HG02623 (cell line): ENCODE results near the gene STIMATE.

Experiments used
- ATAC-seq: cut with Tn5 transposase; IDR thresholded peaks from one replicate; pipeline ENCODE4 v1.9.1; 2021; ENCODE audit warnings: moderate library complexity; ENCODE audit not compliant: unreplicated experiment

Gene STIMATE

DNA sequence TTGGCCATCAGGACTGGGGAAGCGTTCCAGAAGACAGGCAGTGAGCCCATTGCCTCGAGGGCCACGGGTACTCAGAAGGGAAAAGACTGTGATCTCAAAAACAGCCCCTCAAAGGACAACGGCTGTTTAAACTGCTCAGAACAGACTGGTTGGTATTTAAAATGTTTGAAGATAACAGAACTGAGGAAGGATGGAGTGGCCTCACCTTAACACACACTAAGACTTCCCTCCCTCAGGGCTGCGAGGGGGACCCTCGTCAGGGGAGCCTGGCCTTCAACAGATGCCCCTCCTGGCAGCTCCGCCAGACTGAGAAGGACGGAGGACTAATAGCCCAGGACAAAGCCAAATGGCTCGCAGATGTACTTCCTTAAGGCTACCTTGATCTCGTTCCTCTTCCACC is 2.6 kb downstream of the STIMATE start:
- no peak for ATAC-seq

DNA sequence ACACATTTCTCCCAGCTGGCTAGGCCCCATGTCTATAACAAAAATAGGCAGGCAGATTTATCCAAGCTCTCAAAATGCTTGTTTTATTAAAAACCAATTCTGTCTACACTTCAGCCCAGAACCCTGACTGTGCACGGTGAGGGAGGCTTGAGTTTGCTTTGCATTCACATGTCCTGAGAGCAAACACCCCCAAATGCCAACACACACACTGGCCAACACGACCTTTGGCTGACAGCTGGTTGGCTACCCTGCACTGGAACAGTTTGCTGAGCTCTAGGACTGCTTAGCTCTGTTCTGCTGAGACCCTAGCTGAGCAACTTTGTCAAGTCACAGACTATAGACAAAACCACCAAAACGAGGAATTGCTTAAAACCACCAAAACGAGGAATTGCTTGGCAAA is 3.6 kb downstream of the STIMATE start:
- no peak for ATAC-seq

DNA sequence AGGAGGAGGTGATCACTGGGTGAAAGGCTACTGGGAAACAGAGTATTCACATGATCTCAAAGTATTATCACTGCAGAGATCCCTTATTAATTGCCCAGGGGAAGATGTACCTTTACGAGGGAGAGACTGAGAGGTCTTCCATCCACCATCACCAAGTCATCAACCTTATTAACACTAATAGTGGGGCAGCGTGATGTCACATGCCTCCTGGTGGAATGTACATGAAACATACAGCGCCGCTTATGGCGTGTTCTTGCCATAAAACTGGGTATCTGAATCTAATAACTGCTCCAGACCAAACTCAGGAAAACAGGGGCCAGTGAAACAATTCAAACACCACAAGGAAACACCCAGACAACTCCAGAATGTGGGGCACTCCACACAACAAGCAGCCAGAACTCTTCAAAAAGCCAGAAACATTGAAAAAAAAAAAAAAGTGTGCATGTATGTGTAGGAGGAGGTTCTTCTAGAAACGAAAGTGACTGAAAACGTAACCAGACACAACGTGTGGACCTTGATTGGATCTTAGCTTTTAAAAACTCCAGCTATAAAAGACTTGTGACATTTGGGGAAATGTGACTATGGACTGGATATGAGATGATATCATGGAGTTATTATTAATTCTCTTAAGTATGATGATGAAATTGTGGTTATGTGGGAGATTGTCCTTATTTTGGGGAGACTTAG is 4.6 kb downstream of the STIMATE start:
- no peak for ATAC-seq

DNA sequence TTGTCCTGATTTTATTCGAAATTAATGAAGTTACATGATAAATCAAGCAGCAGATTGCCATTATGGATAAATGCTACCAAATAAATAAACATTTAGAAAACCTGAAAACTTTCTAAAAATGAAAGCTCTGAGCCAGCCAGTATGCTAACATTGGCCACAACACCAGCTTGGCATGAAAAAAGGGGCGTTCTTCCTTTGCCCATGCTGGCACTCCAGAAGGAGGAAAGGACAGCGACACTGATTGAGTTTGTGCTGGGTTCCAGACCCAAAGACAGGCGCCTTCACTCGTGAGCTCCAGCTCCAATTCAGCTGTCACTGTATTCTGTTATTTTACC is 5.1 kb downstream of the STIMATE start:
- ATAC-seq = no peak

DNA sequence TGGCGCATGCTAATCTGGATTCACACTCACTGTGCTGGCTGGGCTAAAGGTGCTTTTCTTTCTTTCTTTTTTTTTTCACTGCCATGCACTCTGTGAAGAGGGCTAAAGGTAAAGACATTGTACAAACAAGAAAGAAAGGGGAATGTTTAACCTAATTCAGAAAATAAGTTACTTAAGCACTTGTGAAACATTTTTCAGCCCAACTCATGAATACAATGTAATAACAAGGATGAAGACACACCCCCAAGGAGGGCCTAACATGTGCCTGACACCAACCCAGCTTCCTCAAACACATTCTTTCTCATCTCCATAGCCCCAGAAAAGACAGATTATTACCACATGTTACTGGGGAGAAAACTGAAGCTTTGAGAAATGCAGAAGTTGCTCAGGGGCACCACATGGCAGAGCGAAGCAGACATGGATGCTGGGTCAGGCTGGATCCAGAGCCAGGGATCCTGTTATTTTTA is 5.7 kb downstream of the STIMATE start:
- no peak for ATAC-seq

DNA sequence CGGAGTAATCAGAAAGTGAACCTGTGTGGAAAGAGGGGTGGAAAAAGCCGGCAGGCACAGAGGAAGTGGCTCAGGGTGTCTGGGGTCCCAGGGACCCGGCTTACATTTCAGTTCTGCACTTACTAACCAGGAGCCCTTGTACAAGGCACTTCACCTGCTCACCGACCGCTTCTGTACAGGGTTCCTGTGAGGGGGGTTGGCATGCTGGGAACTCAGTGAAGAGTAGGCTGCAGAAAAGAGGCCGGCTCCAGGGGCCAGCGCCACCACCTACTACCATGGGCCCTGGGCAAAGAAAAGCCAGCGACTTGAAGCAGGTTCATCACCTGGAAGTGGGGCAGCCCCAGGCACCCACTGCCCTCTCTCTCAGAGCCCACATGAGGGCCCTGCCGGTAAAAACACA is 6.2 kb downstream of the STIMATE start:
- ATAC-seq = no peak

DNA sequence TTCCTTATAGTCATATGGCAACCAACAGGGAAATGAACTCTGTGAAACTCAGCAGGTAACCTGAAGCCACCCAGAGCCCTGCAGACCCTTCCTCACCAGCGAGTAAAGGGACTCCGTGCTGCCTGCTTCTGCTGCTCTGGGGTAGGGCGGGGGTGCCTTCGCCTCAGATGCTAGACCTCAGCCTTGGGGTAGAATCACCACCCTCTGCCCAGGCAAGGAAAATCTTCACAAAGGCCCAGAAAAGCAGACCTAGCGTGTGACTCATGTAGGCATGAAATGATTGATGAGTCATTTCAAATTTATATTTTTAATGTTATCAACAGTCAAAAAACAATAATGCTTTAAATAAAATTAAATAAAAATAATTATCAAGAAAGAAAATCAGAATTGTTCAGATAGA is 6.6 kb downstream of the STIMATE start:
- no peak for ATAC-seq

DNA sequence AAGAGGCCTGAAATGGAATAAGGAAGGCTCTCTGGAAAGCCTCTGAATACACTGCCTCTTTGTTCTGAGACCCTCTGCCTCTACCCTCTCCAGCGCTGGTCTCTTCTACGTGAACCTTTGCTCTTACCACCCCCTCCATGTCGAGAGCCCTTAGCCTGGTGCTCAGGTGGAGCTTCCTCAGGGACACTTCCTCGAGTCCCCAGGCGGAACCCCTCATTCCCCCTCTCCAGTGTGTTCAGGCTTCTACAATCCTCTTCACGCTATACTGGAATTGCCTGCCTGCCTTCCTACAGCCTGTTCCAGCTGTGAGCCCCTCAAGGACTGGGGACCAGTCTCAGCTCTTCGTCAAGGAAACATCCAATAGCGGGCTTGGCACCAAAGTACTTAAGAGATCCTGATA is 7.4 kb downstream of the STIMATE start:
- ATAC-seq = no peak

DNA sequence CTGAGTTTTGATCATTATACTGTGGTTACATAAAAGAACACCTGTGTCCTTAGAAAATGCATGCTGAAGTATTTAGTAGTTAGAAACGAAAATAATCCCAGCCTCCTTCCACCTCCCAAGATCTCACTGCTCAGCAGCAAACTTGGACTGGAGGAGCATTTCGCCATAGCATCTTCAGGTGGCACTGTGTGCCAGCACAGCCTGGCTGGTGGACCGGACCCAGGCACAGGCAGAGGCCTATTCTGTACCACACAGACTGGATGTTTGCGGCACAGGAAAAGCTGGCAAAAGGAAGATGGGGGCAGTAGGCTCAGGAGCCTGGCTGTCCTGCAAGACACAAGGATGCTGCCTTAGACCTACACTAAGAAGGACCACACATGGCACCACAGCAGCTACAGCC is 10.2 kb downstream of the STIMATE start:
- ATAC-seq = no peak

DNA sequence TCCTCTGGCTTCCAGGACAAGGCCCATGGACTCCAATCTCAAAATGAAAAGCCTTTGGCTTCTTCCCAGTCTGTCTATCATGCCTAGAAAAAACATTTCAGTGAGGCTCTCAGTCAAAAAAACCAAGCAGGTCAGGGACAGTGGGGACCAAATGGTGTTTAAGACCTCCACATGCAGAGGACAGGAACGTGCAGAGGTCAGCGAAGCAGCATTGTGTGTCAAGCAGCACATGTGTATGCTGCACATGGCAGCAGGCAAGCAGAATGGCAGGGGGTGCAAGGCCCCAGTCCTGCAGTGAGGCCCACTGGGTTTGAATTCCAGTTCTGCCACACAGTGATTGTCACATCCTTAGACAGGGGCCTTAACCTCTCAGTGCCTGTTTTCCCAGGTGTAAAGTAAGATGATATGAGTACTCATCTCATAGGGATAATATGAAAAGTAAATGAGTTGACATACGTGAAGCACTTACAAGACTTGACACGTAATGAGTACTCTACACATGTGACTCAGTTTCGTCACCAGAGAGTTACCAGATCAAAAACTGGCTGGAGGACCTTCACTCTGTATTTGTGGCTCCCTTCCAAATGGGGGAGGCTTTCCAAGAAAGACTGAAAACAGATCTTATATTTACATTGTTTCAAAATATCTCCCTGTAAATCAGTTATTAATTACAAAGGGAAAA is 11.2 kb downstream of the STIMATE start:
- no peak for ATAC-seq

DNA sequence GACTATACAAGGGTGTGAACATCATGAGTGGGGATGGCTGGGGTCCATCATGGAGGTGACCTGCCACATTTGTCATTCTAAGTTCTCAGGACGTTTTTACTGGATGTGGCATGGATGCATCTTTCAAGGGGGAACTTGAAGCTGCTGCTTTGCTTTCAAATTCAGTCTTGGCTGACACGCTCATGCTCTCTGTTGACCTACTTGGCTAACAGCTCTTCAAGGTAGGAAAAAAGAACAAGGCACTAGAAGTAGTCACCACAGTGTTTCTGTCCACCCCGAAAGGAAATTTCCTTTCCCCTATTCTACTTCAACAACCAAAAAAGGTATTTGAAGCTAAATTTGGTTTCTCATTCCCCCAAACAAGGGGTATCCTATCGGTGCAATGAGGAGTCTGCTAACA is 15.0 kb downstream of the STIMATE start:
- no peak for ATAC-seq

DNA sequence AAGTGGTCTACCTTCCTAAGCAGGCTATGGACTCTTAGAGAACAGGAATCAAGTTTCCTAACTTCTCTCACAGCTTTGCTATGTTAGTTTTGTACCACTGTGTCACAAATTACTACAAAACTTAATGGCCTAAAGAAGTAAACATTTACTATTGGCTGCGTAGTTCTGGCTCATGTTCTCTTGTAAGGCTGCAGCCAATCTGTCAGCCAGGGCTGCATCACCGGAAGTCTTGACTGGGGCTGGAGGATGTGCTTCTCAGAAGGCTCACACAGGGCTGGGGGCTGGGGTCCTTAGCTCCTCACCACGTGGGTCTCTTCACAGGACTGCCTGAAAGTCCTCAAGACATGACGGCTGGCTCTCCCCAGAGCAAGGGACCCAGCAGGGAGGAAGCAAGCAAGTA is 15.5 kb downstream of the STIMATE start:
- ATAC-seq = no peak

DNA sequence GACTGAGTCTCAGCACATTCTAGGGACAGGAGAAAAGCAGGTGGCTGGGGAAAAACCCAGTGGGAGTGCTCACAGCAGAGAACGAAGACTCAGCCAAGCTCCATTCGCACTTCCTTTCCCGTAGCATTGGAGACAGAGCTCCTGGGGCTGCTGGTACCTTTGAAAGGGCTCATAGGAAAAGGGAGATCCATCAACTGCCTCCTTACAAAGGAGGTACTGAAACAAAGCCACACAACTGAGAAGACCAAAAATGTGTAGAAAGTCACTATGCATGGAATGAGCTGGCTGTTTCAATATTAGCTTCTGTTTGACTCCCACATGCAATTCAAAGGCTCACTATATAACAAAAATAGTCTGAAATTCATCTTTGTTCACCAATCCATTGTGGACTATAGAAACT is 16.9 kb downstream of the STIMATE start:
- peak; percentile 45 for ATAC-seq

DNA sequence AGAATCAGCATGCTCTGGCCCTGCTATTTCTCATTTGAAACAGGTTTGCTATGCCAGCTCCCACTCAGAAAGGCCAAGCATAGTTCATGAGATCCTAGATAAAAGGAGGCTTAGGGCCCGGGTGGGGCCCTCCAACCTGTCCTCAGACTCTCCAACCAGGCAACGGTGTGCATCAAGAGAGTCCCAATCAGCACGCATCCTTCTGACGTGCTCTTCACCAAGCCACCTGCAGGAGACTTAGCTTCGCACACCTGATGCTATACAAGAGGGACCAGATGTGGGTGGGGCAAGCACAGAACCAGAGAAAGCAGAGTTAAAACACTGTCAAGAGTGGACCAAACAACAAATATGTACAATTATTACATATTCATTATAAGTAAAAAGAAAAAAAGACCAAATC is 17.3 kb downstream of the STIMATE start:
- peak; percentile 28 for ATAC-seq

DNA sequence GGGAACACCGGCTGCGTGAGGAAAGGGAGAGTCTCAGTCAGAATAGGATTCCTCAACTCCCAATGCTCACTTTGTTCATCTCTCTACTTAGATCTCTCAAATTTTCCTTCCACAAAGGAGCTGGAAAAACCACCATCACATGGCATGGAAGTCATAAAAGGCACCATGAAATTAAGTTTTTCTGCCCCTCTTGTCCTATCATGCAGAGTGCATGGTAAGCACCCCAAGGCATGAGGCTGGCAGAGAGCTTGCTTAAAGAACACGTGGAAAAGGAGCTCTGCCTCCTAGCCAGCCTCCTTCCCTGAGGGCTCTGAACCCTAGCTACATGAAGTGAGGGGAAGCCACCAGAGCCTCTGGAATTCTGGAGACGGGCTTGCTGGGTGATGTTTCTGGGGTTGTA is 17.8 kb downstream of the STIMATE start:
- ATAC-seq = no peak

DNA sequence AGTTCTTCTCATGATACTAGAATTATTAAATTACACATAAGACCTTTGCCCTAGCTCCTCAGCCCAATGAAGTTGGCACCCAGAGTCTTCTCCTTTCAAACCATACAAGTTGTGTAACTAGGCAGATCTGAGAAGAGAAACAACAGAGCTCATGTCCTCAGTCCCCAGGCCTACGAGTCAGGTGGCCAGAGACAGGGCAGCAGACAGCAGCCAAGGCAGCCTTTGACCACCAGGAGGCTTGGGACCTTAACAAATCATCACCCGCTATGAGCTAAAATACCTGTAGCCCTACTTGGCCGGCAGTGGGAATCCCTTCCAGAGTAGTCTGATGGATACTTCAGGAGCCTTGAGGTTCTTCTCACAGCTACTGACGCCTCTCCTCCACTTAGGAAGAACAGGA is 18.3 kb downstream of the STIMATE start:
- ATAC-seq = no peak

DNA sequence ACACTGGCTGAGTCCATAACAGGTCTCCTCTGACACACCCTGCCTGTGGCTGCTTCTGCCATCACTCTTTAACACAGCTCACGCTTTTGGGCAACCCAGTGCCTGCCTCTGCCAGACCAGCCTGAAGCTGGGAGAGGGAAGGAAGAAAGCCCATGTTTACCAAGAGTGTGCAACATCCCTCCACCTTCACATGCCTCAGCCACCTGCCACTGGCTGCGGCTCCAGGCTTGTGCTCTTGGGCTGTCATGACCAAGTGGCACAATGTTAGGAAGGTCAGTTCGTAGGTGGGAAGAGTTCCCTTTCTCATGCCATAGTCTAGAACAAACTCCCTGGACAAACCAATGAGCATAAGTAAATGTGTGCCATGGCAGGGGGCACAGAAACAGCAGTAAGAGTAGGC is 20.3 kb downstream of the STIMATE start:
- ATAC-seq = no peak

DNA sequence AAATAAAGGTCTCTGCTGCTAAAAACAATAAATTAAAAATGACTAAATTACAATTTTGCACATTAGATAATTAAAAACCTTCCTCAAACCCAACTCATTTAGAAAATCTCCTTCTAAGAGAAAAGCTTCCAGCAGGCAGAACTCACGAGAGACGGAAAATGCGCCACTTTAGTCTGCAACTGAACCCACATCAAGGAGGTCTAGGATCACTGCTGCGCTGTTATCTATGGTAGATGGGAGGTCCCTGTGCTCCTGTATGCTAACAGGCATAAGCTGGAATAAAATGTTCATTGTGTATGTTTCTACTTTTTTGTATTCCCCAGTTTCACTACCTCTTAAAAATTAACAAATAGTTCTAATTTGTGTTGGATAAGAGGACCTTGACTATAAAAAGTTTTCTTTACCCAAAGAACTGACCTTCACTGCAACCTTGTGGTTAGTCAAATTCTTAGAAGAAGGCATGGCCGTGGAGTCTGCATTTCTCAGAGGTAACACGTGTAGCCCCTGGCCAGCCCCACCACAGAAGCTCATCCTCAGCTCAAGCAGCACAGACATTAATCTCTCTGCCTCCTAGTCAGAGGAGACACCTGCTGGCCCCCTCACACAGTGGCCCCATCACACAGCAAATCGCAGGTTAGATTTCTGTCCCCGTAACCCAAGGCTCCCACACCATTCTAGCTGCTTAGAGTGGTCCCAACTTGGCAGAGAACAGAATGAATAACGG is 22.3 kb downstream of the STIMATE start:
- ATAC-seq = no peak

DNA sequence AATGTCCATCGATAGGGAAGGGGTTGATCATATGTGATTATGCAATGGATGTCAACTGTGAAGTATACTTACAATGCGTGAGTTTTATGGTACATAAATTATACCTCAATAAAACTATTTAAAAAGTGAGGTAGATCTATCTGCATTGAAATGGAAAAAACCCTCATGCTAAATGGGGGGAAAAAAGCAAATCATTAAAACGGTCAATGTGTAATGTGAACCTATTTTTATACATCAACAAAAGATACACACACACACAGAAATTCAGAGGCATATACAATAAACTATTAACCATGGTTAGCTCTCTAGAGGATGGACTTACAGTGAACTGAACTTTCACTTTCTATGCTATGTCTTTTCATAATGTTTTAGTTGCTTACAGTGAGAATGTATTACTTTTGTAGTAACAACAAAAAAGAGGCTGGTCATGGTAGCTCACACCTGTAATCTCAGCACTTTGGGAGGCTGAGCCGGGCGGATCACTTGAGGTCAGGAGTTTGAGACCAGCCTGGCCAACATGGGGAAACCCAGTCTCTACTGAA is 23.1 kb downstream of the STIMATE start:
- no peak for ATAC-seq

DNA sequence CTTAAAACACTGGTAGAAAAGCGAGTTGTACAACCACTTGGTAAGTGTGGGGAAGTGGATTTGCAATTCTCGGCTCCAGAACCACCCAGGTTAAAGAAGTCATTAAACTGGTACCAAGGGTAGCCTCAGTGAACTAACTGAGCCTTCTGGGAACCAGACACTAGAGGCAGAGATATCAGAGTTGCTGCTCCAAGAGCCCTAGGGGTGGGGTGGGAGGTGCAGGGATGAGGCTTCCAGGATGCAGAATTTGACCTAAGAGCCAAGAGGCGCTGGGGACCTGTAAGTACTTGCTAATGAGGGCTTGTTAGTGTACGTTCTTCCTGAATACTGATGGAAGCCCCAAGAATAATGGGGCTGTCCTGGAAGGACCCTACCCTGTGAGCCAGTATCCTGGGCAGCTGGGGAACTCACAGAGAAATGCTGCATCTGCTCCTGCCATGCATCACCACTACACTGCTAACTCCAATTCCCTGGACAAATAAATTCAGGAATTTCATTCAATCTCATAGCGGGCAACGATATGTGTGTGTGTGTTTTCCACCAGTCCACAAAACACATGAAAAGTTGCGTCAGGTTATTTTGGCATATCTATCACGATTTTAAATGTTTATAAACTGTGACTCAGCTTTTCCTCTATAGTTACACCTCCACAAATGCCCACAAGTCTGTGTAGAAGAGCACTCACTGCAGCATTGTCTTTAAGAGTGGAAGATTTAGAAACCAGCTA is 23.8 kb downstream of the STIMATE start:
- ATAC-seq = no peak

DNA sequence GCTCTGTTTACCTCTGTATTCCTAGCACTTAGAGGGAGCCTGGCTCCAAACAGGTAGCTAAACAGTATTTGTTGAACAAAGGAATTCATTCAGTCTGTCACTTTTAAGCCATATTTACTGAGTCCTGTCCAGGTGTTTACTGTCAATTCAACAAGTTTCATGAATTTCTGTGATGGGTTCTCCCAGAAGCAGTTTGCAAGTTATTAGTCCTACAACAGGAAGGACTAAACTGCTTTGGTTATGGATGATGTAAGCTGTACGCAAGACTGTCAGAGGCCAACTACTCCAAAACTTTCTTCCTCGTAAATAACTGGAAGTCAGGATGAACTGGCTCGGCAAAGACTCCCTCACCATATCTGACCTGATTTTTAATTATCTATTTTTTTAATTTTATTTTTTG is 25.1 kb downstream of the STIMATE start:
- ATAC-seq = no peak
